Brain microvascular endothelial cell (primary cell): ENCODE data around the gene ACVR1B.
A peak's percentile ranks its signal among the peaks of the same experiment; 100 is the strongest.

ENCODE experiments used
- DNase-seq: peaks from one replicate; pipeline ENCODE4 v3.0.0-alpha.2; 2020
- H3K27ac ChIP-seq: fragments of 250-450 bp; sonication (Bioruptor Pico); 2 replicates; pipeline ENCODE4 v1.5.1; 2020; ENCODE audit warnings: mild to moderate bottlenecking, moderate library complexity
- H3K27me3 ChIP-seq: fragments of 250-450 bp; sonication (Bioruptor Pico); replicated peaks from 2 replicates; pipeline ENCODE4 v1.5.1; 2020; ENCODE audit warnings: mild to moderate bottlenecking
- H3K36me3 ChIP-seq: fragments of 250-450 bp; sonication (Bioruptor Pico); replicated peaks from 2 replicates; pipeline ENCODE4 v1.5.1; 2020; ENCODE audit warnings: mild to moderate bottlenecking
- H3K4me3 ChIP-seq: 2 replicates; pipeline ENCODE4 v1.5.1; 2011; ENCODE audit warnings: low read depth, mild to moderate bottlenecking, control low read depth, low read length, moderate library complexity
- in situ Hi-C: cut with HindIII; loops from 2 replicates; pipeline ENCODE4 v1.10.0; 2017; ENCODE audit warnings: low sequenced_read_pairs, low pct_ligation_motif_present
- TF ChIP-seq, protein P1 (sequence below): IDR thresholded peaks from 2 replicates; pipeline ENCODE4 v1.5.1; 2011; ENCODE audit warnings: low read depth, mild to moderate bottlenecking, moderate library complexity, low read length, control low read depth, inconsistent platforms; ENCODE audit errors: missing control alignments

Gene ACVR1B

DNA sequence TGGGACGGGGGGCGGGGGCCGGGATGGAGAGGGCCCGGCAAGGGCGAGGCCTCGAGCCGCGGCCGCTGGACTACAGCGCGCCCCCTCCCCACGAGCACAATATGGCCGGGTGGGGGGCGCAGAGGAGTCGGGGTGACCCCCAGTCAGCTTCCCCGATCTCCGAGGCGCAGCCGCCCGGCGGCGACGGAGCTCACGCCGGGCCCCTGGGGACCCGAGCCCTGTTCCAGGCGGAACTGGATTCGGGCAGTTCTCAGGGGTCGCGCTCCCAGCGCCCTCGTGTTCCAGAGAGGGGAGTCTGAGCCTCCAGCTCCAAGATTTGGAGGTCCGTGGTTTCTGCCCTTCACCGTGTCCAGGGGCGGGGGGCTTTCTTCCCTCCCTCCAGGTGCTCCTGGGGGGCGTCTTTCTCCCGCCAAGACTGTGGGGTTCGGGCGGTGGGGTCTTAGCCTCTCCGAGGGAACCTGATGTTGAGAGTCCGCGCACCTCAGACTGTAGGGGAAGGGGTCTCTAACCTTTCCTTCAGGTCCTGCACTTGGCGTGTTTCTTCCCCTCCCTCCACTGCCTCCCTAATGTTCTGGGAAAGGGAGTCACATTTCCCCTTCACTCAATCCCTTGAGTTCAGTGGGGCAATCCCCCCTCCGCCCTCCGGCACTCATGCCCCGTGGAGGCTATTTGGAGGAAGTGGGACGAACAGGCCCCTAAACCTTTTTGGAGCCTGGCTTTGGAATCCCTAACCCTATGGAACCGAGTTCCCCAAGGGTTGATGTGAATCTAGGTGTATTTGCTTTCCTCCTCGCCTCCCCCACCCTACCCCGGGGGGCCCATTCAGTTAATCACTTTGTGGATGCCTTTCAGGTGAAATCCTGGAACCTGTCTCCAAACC, 584 bp downstream of the ACVR1B start:
- Histone ChIP-seq H3K27me3 (no peaks in the 10 kb centered on the region), H3K36me3 (peaks cover 2% of the 10 kb centered on the region), H3K27ac (peak overlapping the region; percentile 70), H3K4me3 (peak overlapping the region; percentile 78)
- no peak for DNase-seq
- in situ Hi-C loops = no loop called here
- TF ChIP-seq, protein P1, sequence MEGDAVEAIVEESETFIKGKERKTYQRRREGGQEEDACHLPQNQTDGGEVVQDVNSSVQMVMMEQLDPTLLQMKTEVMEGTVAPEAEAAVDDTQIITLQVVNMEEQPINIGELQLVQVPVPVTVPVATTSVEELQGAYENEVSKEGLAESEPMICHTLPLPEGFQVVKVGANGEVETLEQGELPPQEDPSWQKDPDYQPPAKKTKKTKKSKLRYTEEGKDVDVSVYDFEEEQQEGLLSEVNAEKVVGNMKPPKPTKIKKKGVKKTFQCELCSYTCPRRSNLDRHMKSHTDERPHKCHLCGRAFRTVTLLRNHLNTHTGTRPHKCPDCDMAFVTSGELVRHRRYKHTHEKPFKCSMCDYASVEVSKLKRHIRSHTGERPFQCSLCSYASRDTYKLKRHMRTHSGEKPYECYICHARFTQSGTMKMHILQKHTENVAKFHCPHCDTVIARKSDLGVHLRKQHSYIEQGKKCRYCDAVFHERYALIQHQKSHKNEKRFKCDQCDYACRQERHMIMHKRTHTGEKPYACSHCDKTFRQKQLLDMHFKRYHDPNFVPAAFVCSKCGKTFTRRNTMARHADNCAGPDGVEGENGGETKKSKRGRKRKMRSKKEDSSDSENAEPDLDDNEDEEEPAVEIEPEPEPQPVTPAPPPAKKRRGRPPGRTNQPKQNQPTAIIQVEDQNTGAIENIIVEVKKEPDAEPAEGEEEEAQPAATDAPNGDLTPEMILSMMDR = no peak

DNA sequence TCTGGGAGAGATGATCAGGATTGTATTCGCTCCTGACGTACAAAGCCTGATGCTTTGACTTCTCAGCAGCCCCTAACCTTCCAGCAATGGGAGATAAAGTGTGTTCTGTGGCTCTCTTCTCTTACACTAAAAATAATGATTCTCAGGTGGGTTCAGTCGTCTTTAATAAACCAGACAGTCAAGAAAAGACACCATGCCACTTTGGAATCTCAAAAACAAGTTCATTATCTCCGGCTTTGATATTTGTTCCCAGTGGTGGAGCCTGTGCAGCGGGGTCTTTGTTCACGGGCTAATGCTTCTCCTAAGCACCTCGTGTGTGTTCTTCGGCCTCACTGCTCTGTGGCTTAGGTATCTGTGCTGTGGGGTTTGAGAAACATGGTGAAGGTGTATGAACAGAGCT, 1.6 kb downstream of the ACVR1B start:
- Histone ChIP-seq H3K27me3 (no peaks in the 10 kb centered on the region), H3K27ac (no peak overlapping the region), H3K4me3 (peak overlapping the region; percentile 78), H3K36me3 (peaks cover 2% of the 10 kb centered on the region)
- TF ChIP-seq, protein P1 = no peak
- in situ Hi-C loops = no loop called here
- no peak for DNase-seq

DNA sequence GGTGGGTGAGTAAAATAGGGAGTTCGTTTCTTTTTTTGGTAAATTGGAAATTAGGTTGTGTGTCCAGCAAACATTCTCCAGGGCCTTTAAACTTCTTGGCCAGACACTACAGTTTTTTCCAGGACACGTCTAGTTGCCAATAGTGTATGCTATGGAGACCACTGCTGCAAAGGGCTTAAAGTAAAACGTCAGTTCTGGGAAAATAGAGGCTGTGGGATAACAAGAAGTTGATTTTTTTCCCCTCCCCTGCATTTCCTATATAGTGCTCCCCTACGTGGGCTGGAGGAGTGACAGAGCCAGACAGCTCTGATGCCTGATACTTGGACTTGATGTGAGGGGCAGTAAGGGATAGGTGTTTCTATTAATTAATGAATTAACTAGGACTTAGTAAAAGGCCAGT, 2.4 kb downstream of the ACVR1B start:
- Histone ChIP-seq H3K4me3 (no peak overlapping the region), H3K36me3 (peaks cover 2% of the 10 kb centered on the region), H3K27ac (no peak overlapping the region), H3K27me3 (no peaks in the 10 kb centered on the region)
- TF ChIP-seq, protein P1 = no peak
- DNase-seq = no peak
- in situ Hi-C loops = no loop called here

DNA sequence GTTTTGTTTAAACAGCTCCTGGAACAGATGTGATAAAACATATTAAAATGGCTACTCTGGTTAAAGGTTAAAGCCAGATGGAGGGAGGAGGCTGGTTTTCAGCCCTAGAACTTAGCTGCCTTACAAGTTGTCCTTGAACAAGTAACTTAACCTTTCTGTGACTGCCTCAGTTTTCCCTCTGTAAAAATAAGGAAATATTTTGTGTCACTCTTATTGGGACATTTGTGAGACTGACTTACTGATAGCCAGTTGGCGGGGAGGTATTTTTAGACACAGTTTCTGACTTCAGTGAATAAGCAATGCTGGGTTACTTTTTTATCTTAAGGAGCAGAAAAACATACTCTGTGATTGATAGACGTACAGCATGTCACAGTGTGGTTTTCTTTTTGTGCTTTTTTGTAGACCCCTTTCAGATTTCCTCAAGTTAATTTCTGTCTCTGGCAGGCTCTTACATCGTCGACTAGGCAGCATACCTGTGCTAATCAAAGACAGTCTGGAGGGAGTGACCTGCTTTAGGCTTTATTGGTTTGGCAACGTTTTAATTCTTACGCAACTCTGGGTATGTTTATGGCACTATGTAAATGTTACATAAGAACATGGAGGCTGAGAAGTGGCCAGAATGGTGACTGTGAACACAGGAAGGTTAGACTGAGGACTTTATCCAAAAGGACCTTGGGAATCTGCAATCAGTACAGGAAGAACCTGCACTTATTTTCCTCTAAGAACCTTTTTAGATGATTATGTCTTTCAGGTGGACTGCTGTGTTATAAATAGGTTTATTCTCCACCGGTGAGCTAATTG, 3.3 kb downstream of the ACVR1B start:
- Histone ChIP-seq H3K27ac (no peak overlapping the region), H3K36me3 (peaks cover 2% of the 10 kb centered on the region), H3K27me3 (no peaks in the 10 kb centered on the region), H3K4me3 (no peak overlapping the region)
- no peak for DNase-seq
- TF ChIP-seq, protein P1 = no peak
- in situ Hi-C loops = no loop called here

DNA sequence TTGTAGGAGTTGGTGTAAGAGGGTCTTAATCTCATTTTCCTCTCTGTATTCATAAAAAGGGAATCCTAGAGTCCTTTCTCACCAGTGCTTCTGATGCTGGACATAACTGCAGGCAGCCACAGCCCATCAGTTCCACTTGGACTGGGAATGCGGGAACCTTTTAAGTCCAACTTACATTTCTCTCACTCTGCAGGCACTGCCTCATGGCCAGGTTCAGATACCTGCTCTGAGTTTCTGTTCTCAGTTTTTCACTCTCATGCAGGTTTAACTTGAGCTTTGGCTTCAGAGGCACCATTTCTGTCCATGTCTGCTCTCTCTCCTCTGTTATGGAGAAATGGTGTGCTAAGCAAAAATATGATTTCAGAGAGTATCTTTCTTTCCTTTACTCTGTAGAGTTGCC, 4.2 kb downstream of the ACVR1B start:
- no peaks in the 10 kb centered on the region for H3K27me3 ChIP-seq
- no peak overlapping the region for H3K27ac ChIP-seq
- H3K36me3 ChIP-seq = peaks cover 2% of the 10 kb centered on the region
- no peak overlapping the region for H3K4me3 ChIP-seq
- DNase-seq = no peak
- in situ Hi-C loops = no loop called here
- TF ChIP-seq, protein P1 = no peak
